GM12873 (cell line): ENCODE results near the gene NDUFA13.

ENCODE experiments used
- CTCF ChIP-seq: IDR thresholded peaks from 2 replicates; pipeline ENCODE4 v1.5.1; 2012; ENCODE audit warnings: low read depth, mild to moderate bottlenecking, moderate library complexity, low read length, control low read depth; ENCODE audit not compliant: insufficient read depth; ENCODE audit errors: missing control alignments

NDUFA13 gene

GRCh38 chr19:19487077-19487949 is 28.7 kb upstream of the NDUFA13 start:
- TF ChIP-seq CTCF = no peak

- TF ChIP-seq CTCF = no peak
Observed at GRCh38 chr19:19487950-19488874, 27.8 kb upstream of the NDUFA13 start.

DNA sequence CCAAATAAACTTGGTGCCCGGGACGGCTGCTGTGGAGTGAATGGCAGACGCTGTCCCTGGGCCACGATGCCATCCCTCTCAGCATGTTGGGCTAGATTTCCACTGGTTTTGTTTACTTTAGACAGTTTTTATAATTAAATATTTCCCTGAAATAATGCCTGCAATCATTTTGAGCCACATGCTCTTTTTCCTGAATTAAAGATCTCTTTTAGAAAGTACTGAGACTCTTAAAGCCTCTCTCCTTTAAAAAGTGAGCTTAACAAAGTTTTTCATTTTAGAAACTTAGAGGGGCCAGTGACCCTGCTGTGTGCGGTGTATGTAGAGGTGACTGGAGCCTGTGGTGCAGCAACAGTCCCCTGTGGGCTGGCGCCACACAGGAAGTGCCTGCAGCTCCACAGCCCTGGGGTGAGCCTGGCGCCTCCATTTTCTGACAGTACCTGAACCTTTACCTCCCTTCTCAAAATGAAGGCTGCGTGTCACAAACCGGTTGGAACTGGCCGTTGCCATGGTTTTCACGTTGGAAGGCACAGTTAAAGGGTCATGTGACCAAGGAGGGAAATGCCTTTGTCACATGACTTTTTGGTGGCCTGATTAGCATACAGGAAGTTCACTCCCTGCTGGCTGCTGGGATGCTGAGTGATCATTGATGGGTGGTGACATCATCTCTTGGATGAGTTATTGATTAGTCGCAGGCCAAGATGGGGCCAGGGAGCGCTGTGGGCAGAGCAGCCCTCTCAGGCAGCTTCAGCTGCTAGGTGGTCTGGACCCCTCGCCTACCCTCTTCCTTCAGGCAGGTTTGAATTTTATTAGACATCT is 26.9 kb upstream of the NDUFA13 start:
- TF ChIP-seq CTCF = no peak

DNA sequence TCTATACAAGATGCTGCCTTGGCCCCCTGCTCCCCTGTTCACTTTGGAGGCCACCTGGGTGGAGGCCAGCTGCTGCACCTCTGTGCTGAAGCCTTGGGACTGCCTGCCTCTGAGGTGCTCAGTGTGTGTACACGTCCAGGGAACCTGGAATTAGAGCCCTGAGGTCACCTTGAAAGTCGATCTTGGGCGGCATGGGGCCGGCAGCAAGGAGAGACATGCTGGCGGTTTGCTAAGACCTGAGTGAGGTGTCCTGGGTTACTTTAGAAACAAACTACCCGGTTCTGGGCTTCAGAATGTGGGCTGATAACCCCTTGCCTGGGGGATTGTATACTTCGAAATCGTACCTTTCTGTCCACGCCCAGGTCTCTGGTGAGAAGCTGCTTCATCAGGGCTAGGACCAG is 26.2 kb upstream of the NDUFA13 start:
- TF ChIP-seq CTCF = no peak

GRCh38 chr19:19490214-19490968 is 25.6 kb upstream of the NDUFA13 start:
- TF ChIP-seq CTCF = peak; percentile 85

DNA sequence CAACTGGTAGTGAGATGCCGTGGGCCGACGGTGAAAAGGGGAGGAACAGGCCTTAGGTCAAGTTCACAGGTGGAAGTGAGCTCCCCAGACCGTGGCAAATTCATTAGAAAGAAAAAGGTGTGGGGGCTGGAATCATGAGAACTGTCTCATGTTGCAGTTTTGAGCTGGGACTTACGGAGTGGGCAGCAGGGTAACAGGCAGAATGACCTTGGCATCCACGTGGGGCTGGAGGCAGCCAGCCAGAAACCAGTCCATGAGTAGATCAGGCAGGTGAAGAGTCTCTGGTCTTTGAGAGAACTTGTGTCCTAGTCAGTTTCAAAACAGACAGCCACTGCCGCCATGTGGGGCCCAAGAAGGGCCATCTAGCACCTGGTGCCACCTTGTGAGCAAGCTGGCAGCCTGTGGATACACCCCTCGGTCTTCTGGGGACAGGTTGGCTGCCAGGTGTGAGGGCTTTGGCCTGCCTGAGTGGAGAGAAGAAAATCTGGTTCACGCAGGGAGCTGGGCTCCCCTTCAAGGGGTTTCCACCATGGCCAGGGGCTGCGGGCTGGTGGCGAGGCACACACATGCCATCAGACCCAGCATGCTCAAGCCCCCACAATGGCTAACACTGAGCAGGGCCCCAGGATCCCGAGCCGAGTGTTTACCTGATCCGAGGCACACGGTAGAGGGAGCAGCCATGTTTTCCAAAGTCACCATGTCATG is 24.6 kb upstream of the NDUFA13 start:
- no peak for TF ChIP-seq CTCF
